ENCODE measurements around the gene RIN1.
"Not testable (repeated sequence)": the region's sequence is repeated elsewhere in the genome, so short reads cannot be mapped to it uniquely, and the experiment has no call there.

Gene RIN1

GRCh38 chr11:66336234-66337102 is at the start of gene RIN1:
RIN1 (minus strand) TSS chr11:66336434; CDS start chr11:66336402, 32 bp downstream.
- DNase-seq, result no peak

GRCh38 chr11:66384316-66384715 is 48.1 kb upstream of the RIN1 start:
- DNase-seq, result not testable (repeated sequence)

- DNase-seq, result not testable (repeated sequence)
Measured at GRCh38 chr11:66380264-66380663, 44.0 kb upstream of the RIN1 start.

GRCh38 chr11:66373690-66374287 is 37.6 kb upstream of the RIN1 start:
- DNase-seq, result not testable (repeated sequence)

GRCh38 chr11:66373265-66373664 is 37.0 kb upstream of the RIN1 start:
- DNase-seq, result no peak

- DNase-seq, result peak; percentile 91
Measured at GRCh38 chr11:66371627-66372415, 35.6 kb upstream of the RIN1 start, which contains the start of gene SLC29A2. SLC29A2 (minus strand) TSS chr11:66371760; CDS start chr11:66371591, 169 bp downstream.

- DNase-seq, result no peak
Measured at GRCh38 chr11:66369073-66369894, 33.0 kb upstream of the RIN1 start.

- no peak for DNase-seq
Measured at GRCh38 chr11:66368484-66368883, 32.2 kb upstream of the RIN1 start.

GRCh38 chr11:66367561-66368312 is 31.5 kb upstream of the RIN1 start:
- DNase-seq, result no peak

- no peak for DNase-seq
Measured at GRCh38 chr11:66366844-66367477, 30.7 kb upstream of the RIN1 start.

- DNase-seq, result no peak
Measured at GRCh38 chr11:66365711-66366619, 29.7 kb upstream of the RIN1 start.

GRCh38 chr11:66365166-66365565 is 28.9 kb upstream of the RIN1 start:
- no peak for DNase-seq

GRCh38 chr11:66363805-66364535 is 27.7 kb upstream of the RIN1 start:
- no peak for DNase-seq

GRCh38 chr11:66363187-66363601 is 27.0 kb upstream of the RIN1 start:
- DNase-seq, result no peak

- no peak for DNase-seq
Measured at GRCh38 chr11:66362481-66363147, 26.4 kb upstream of the RIN1 start.

GRCh38 chr11:66361502-66361941 is 25.3 kb upstream of the RIN1 start:
- no peak for DNase-seq

- no peak for DNase-seq
Measured at GRCh38 chr11:66360406-66361073, 24.3 kb upstream of the RIN1 start.

- DNase-seq, result no peak
Measured at GRCh38 chr11:66359662-66360087, 23.4 kb upstream of the RIN1 start.
